ENCODE results near the gene NELFB.

- TF ChIP-seq CTCF (conservative IDR thresholded peaks at IDR 0.05; ENCODE audit: low read depth, low read length) (no peak), USF2 (IDR thresholded peaks at IDR 0.05; ENCODE audit: low read depth, low read length) (no peak), POLR2A (IDR thresholded peaks at IDR 0.05; ENCODE audit: low read depth, low read length) (no peak), BHLHE40 (IDR thresholded peaks at IDR 0.05; ENCODE audit: low read depth, low read length) (no peak), CHD1 (IDR thresholded peaks at IDR 0.05; ENCODE audit: low read depth, low read length) (no peak), RAD21 (IDR thresholded peaks at IDR 0.05; ENCODE audit: low read length) (no peak), FOS (IDR thresholded peaks at IDR 0.05; ENCODE audit: low read depth, low read length) (no peak), MXI1 (IDR thresholded peaks at IDR 0.05; ENCODE audit: borderline replicate concordance, low read depth, low read length) (no peak), RFX5 (IDR thresholded peaks at IDR 0.05; ENCODE audit: low read depth, low read length) (no peak), SMC3 (IDR thresholded peaks at IDR 0.05; ENCODE audit: low read depth, low read length) (no peak), CEBPB (IDR thresholded peaks at IDR 0.05; ENCODE audit: low read depth, low read length) (no peak), ELK1 (IDR thresholded peaks at IDR 0.05; ENCODE audit: borderline replicate concordance, low read depth, low read length) (no peak), MAFK (IDR thresholded peaks at IDR 0.05; ENCODE audit: low read depth, low read length) (no peak), NFE2L2 (IDR thresholded peaks at IDR 0.05; ENCODE audit: low read depth, low read length) (no peak)
Observed at GRCh38 chr9:137317718-137318511, 62.8 kb downstream of the NELFB start.

Data from IMR-90 (cell line).